ENCODE results near the gene GCNT1. TPM values are rescaled to one million over a fixed set of nuclear protein-coding genes. Genes with fewer than 3 reads are reported as not detected.
"Not testable (repeated sequence)": the region's sequence is repeated elsewhere in the genome, so short reads cannot be mapped to it uniquely, and the experiment has no call there.

The GCNT1 gene
- total and polyA plus RNA-seq, 4 donors, result 1.9 to 5.3 (median 3.1) TPM

GRCh38 chr9:76424491-76424890 is 34.5 kb upstream of the GCNT1 start:
- Histone ChIP-seq H3K36me3 (ENCODE audit: control insufficient read depth, insufficient read depth, low read length) (no peaks in the 10 kb centered on the region), H3K4me3 (ENCODE audit: low read depth, low read length) (no peak overlapping the region), H3K9me3 (ENCODE audit: control insufficient read depth, insufficient read depth, low read length) (no peaks in the 10 kb centered on the region), H3K4me1 (ENCODE audit: control insufficient read depth, insufficient read depth, low read length) (no peaks in the 10 kb centered on the region), H3K27ac (ENCODE audit: low read depth, low read length) (no peak overlapping the region), H3K27me3 (ENCODE audit: control insufficient read depth, insufficient read depth, low read length) (no peaks in the 10 kb centered on the region)
- DNase-seq (ENCODE audit: low read depth in 4 of 6, low spot score in 6 of 6), result no peak
- WGBS (ENCODE audit: insufficient coverage), result 92% methylated on average over 2 of the region's 4 CpGs

- H3K27me3 ChIP-seq (ENCODE audit: control insufficient read depth, insufficient read depth, low read length), result no peaks in the 10 kb centered on the region
- DNase-seq (ENCODE audit: low read depth in 4 of 6, low spot score in 6 of 6), result no peak
- no peaks in the 10 kb centered on the region for H3K36me3 ChIP-seq (ENCODE audit: control insufficient read depth, insufficient read depth, low read length)
- no peak overlapping the region for H3K4me3 ChIP-seq (ENCODE audit: low read depth, low read length)
- WGBS (ENCODE audit: insufficient coverage), result 95% methylated on average over 6 of the region's 8 CpGs
- H3K4me1 ChIP-seq (ENCODE audit: control insufficient read depth, insufficient read depth, low read length), result no peaks in the 10 kb centered on the region
- H3K27ac ChIP-seq (ENCODE audit: low read depth, low read length), result no peak overlapping the region
- H3K9me3 ChIP-seq (ENCODE audit: control insufficient read depth, insufficient read depth, low read length), result no peaks in the 10 kb centered on the region
Observed at GRCh38 chr9:76425677-76426453, 33.1 kb upstream of the GCNT1 start.

GRCh38 chr9:76426807-76427419 is 32.1 kb upstream of the GCNT1 start:
- Histone ChIP-seq H3K36me3 (ENCODE audit: control insufficient read depth, insufficient read depth, low read length) (no peaks in the 10 kb centered on the region), H3K9me3 (ENCODE audit: control insufficient read depth, insufficient read depth, low read length) (no peaks in the 10 kb centered on the region), H3K4me1 (ENCODE audit: control insufficient read depth, insufficient read depth, low read length) (no peaks in the 10 kb centered on the region), H3K27ac (ENCODE audit: low read depth, low read length) (no peak overlapping the region), H3K27me3 (ENCODE audit: control insufficient read depth, insufficient read depth, low read length) (no peaks in the 10 kb centered on the region), H3K4me3 (ENCODE audit: low read depth, low read length) (no peak overlapping the region)
- no peak for DNase-seq (ENCODE audit: low read depth in 4 of 6, low spot score in 6 of 6)
- no CpG with 5 or more reads among the region's 7 CpGs for WGBS (ENCODE audit: insufficient coverage)

- 55% methylated on average over 8 of the region's 8 CpGs for WGBS (ENCODE audit: insufficient coverage)
- no peak overlapping the region for H3K4me3 ChIP-seq (ENCODE audit: low read depth, low read length)
- H3K4me1 ChIP-seq (ENCODE audit: control insufficient read depth, insufficient read depth, low read length), result no peaks in the 10 kb centered on the region
- no peaks in the 10 kb centered on the region for H3K9me3 ChIP-seq (ENCODE audit: control insufficient read depth, insufficient read depth, low read length)
- no peak overlapping the region for H3K27ac ChIP-seq (ENCODE audit: low read depth, low read length)
- no peaks in the 10 kb centered on the region for H3K27me3 ChIP-seq (ENCODE audit: control insufficient read depth, insufficient read depth, low read length)
- no peaks in the 10 kb centered on the region for H3K36me3 ChIP-seq (ENCODE audit: control insufficient read depth, insufficient read depth, low read length)
- DNase-seq (ENCODE audit: low read depth in 4 of 6, low spot score in 6 of 6), result no peak
Observed at GRCh38 chr9:76431601-76432000, 27.4 kb upstream of the GCNT1 start.

GRCh38 chr9:76433406-76433805 is 25.6 kb upstream of the GCNT1 start:
- H3K9me3 ChIP-seq (ENCODE audit: control insufficient read depth, insufficient read depth, low read length), result no peaks in the 10 kb centered on the region
- no peak for DNase-seq (ENCODE audit: low read depth in 4 of 6, low spot score in 6 of 6)
- no peaks in the 10 kb centered on the region for H3K4me1 ChIP-seq (ENCODE audit: control insufficient read depth, insufficient read depth, low read length)
- H3K27ac ChIP-seq (ENCODE audit: low read depth, low read length), result no peak overlapping the region
- H3K27me3 ChIP-seq (ENCODE audit: control insufficient read depth, insufficient read depth, low read length), result no peaks in the 10 kb centered on the region
- H3K36me3 ChIP-seq (ENCODE audit: control insufficient read depth, insufficient read depth, low read length), result no peaks in the 10 kb centered on the region
- WGBS (ENCODE audit: insufficient coverage), result 88% methylated on average over 5 of the region's 5 CpGs
- H3K4me3 ChIP-seq (ENCODE audit: low read depth, low read length), result no peak overlapping the region

- H3K9me3 ChIP-seq (ENCODE audit: control insufficient read depth, insufficient read depth, low read length), result no peaks in the 10 kb centered on the region
- WGBS (ENCODE audit: insufficient coverage), result no CpG with 5 or more reads among the region's 3 CpGs
- no peaks in the 10 kb centered on the region for H3K4me1 ChIP-seq (ENCODE audit: control insufficient read depth, insufficient read depth, low read length)
- DNase-seq (ENCODE audit: low read depth in 4 of 6, low spot score in 6 of 6), result no peak
- H3K36me3 ChIP-seq (ENCODE audit: control insufficient read depth, insufficient read depth, low read length), result no peaks in the 10 kb centered on the region
- no peaks in the 10 kb centered on the region for H3K27me3 ChIP-seq (ENCODE audit: control insufficient read depth, insufficient read depth, low read length)
- H3K27ac ChIP-seq (ENCODE audit: low read depth, low read length), result no peak overlapping the region
- no peak overlapping the region for H3K4me3 ChIP-seq (ENCODE audit: low read depth, low read length)
Observed at GRCh38 chr9:76433836-76434235, 25.1 kb upstream of the GCNT1 start.

- not testable (repeated sequence) for H3K4me1 ChIP-seq (ENCODE audit: control insufficient read depth, insufficient read depth, low read length); DNase-seq (ENCODE audit: low read depth in 4 of 6, low spot score in 6 of 6); H3K36me3 ChIP-seq (ENCODE audit: control insufficient read depth, insufficient read depth, low read length); H3K4me3 ChIP-seq (ENCODE audit: low read depth, low read length); H3K9me3 ChIP-seq (ENCODE audit: control insufficient read depth, insufficient read depth, low read length); H3K27ac ChIP-seq (ENCODE audit: low read depth, low read length); H3K27me3 ChIP-seq (ENCODE audit: control insufficient read depth, insufficient read depth, low read length)
- WGBS (ENCODE audit: insufficient coverage), result 88% methylated on average over 2 of the region's 6 CpGs
Observed at GRCh38 chr9:76434897-76435296, 24.1 kb upstream of the GCNT1 start.

- not testable (repeated sequence) for H3K4me3 ChIP-seq (ENCODE audit: low read depth, low read length)
- no CpG with 5 or more reads among the region's 9 CpGs for WGBS (ENCODE audit: insufficient coverage)
Observed at GRCh38 chr9:76437017-76437699, 21.8 kb upstream of the GCNT1 start.

GRCh38 chr9:76438841-76439588 is 20.0 kb upstream of the GCNT1 start:
- 98% methylated on average over 4 of the region's 6 CpGs for WGBS (ENCODE audit: insufficient coverage)
- no peaks in the 10 kb centered on the region for H3K4me1 ChIP-seq (ENCODE audit: control insufficient read depth, insufficient read depth, low read length)
- no peak overlapping the region for H3K4me3 ChIP-seq (ENCODE audit: low read depth, low read length)
- no peaks in the 10 kb centered on the region for H3K27me3 ChIP-seq (ENCODE audit: control insufficient read depth, insufficient read depth, low read length)
- no peak overlapping the region for H3K27ac ChIP-seq (ENCODE audit: low read depth, low read length)
- no peak for DNase-seq (ENCODE audit: low read depth in 4 of 6, low spot score in 6 of 6)
- H3K9me3 ChIP-seq (ENCODE audit: control insufficient read depth, insufficient read depth, low read length), result no peaks in the 10 kb centered on the region
- no peaks in the 10 kb centered on the region for H3K36me3 ChIP-seq (ENCODE audit: control insufficient read depth, insufficient read depth, low read length)

More at GRCh38 chr9:76437017-76437699, 21.8 kb upstream of the GCNT1 start:
- H3K9me3 ChIP-seq (ENCODE audit: control insufficient read depth, insufficient read depth, low read length); DNase-seq (ENCODE audit: low read depth in 4 of 6, low spot score in 6 of 6); H3K27me3 ChIP-seq (ENCODE audit: control insufficient read depth, insufficient read depth, low read length); H3K27ac ChIP-seq (ENCODE audit: low read depth, low read length); H3K4me1 ChIP-seq (ENCODE audit: control insufficient read depth, insufficient read depth, low read length); H3K36me3 ChIP-seq (ENCODE audit: control insufficient read depth, insufficient read depth, low read length): not testable (repeated sequence)
